HepG2 (cell line): Measurements from ENCODE around the gene ZDHHC14. TPM values are rescaled to one million over a fixed set of nuclear protein-coding genes. Genes with fewer than 3 reads are reported as not detected.
A peak's percentile ranks its signal among the peaks of the same experiment; 100 is the strongest.

Source experiments
- ATAC-seq: fragments of 200-7000 bp; cut with Tn5 transposase; 3 replicates; pipeline ENCODE4 v1.9.1; 2020; ENCODE audit warnings: mild to moderate bottlenecking, moderate library complexity
- BruUV-seq: library from RNA; stranded (reverse); fragments of 400-500 nt; replicated peaks from 2 replicates; lab custom pipeline; 2021; lab: Mats Ljungman, UMichigan
- CTCF ChIA-PET: fragments of 300-600 bp; formaldehyde crosslinking; extraction: SDS; loops from one replicate; lab custom pipeline; 2021; ENCODE audit warnings: low total read pairs, inconsistent platforms, low intra/inter-chr PET ratio; lab: Yijun Ruan, JAX
- POLR2A ChIA-PET: fragments of 350-600 bp; sonication (Branson Sonifier 250); formaldehyde crosslinking; loops from one replicate; lab custom pipeline; 2020; ENCODE audit warnings: antibody characterized with exemption, inconsistent platforms; lab: Yijun Ruan, JAX
- DNase-seq: peaks from one replicate; pipeline ENCODE4 v3.0.0-alpha.2; 2015; ENCODE audit warnings: low spot score
- FAIRE-seq: peaks from 3 replicates; lab custom pipeline; 2011; peaks lifted over from hg19 to GRCh38; lab: Jason Lieb, UNC
- H2AFZ ChIP-seq: one replicate; pipeline ENCODE4 v1.6.1; 2011; ENCODE audit warnings: low read length, inconsistent platforms
- H3K27ac ChIP-seq: fragments of 300-600 bp; 3 replicates; pipeline ENCODE4 v1.8.0; 2011; ENCODE audit warnings: mixed run types, mild to moderate bottlenecking, mixed read lengths, low read length, inconsistent platforms; ENCODE audit not compliant: insufficient read depth; ENCODE audit errors: extremely low read length
- H3K27me3 ChIP-seq, 2 experiments: fragments of 200-600 bp in 1 of 2; 2 replicates in 1 of 2; 3 replicates in 1 of 2; pipeline versions ENCODE4 v1.6.0 to v1.8.0; 2011; ENCODE audit warnings: low read length in 2 of 2, mild to moderate bottlenecking in 2 of 2, moderate library complexity in 2 of 2, inconsistent platforms in 1 of 2; ENCODE audit not compliant: insufficient read depth in 2 of 2, control insufficient read depth in 1 of 2
- H3K36me3 ChIP-seq, 2 experiments: fragments of 200-600 bp in 1 of 2; replicated peaks in 1 of 2; 2 replicates in 1 of 2; 3 replicates in 1 of 2; pipeline versions ENCODE4 v1.5.1 to v1.8.0; 2011; ENCODE audit warnings: low read length in 2 of 2, inconsistent platforms in 1 of 2; ENCODE audit not compliant: insufficient read depth in 2 of 2, control insufficient read depth in 1 of 2
- H3K4me1 ChIP-seq: 2 replicates; pipeline ENCODE4 v1.5.1; 2012; ENCODE audit warnings: low read length, inconsistent platforms; ENCODE audit not compliant: insufficient read depth
- H3K4me2 ChIP-seq: 2 replicates; pipeline ENCODE4 v1.6.0; 2011; ENCODE audit warnings: low read depth, low read length, inconsistent platforms
- H3K4me3 ChIP-seq, 3 experiments: fragments of 200-600 bp in 1 of 3; sonication (generic), shearing (Covaris generic) in 1 of 3; replicated peaks in 1 of 3; 2 replicates each; pipeline ENCODE4 v1.5.1; 2011 to 2016; ENCODE audit warnings: low read length in 3 of 3, inconsistent platforms in 2 of 3, low read depth in 2 of 3, mild to moderate bottlenecking in 2 of 3, control low read depth in 1 of 3, mixed read lengths in 1 of 3; ENCODE audit not compliant: insufficient read depth in 1 of 3
- H3K79me2 ChIP-seq: one replicate; pipeline ENCODE4 v1.6.1; 2011; ENCODE audit warnings: low read length, inconsistent platforms; ENCODE audit not compliant: insufficient read depth
- H3K9ac ChIP-seq: 2 replicates; pipeline ENCODE4 v1.6.0; 2011; ENCODE audit warnings: mild to moderate bottlenecking, low read depth, low read length, inconsistent platforms; ENCODE audit not compliant: insufficient read depth
- H3K9me3 ChIP-seq: 2 replicates; pipeline ENCODE4 v1.5.1; 2012; ENCODE audit warnings: mild to moderate bottlenecking, low read length
- H4K20me1 ChIP-seq: 2 replicates; pipeline ENCODE4 v1.6.0; 2011; ENCODE audit warnings: inconsistent platforms, mild to moderate bottlenecking, low read length, moderate library complexity; ENCODE audit not compliant: insufficient read depth
- KDM1A ChIP-seq: IDR thresholded peaks from 2 replicates; pipeline ENCODE4 v1.6.1; 2016; ENCODE audit warnings: missing compliant biosample characterization
- NBN ChIP-seq: fragments of 450-650 bp; conservative IDR thresholded peaks from 2 replicates; pipeline ENCODE4 v1.6.1; 2017
- POLR2A ChIP-seq, 2 experiments: IDR thresholded peaks; 2 replicates each; pipeline ENCODE4 v1.6.1; 2011; ENCODE audit warnings: low read depth in 2 of 2, low read length in 2 of 2, mild to moderate bottlenecking in 1 of 2, moderate library complexity in 1 of 2; ENCODE audit not compliant: insufficient read depth in 1 of 2
- SP1 ChIP-seq, 2 experiments: fragments of 450-650 bp in 1 of 2; sonication (generic) in 1 of 2; formaldehyde crosslinking in 1 of 2; IDR thresholded peaks; 2 replicates each; pipeline versions ENCODE4 v1.4.0 to v1.6.1; 2016 to 2020; ENCODE audit warnings: missing genetic modification reagents in 1 of 2
- THAP11 ChIP-seq: IDR thresholded peaks from 2 replicates; pipeline ENCODE4 v1.6.1; 2016; ENCODE audit warnings: missing biosample characterization, missing genetic modification reagents
- ZMYM3 ChIP-seq: sonication (generic); formaldehyde crosslinking; IDR thresholded peaks from 2 replicates; pipeline ENCODE4 v1.5.1; 2020; ENCODE audit warnings: mild to moderate bottlenecking, missing genetic modification reagents
- ZNF674 ChIP-seq: sonication (generic); formaldehyde crosslinking; IDR thresholded peaks from 2 replicates; pipeline ENCODE4 v1.5.0; 2020; ENCODE audit warnings: low read depth, mild to moderate bottlenecking, missing genetic modification reagents
- WGBS: methylation state at CpG from one replicate; pipeline ENCODE4 v1.1.6; 2017; ENCODE audit warnings: low lambda C conversion rate; 5-methylcytosine and 5-hydroxymethylcytosine counted together
- in situ Hi-C: cut with HindIII; loops from 2 replicates; pipeline ENCODE4 v1.10.0; 2017; ENCODE audit warnings: low pct_unique_long_range_greater_than_20kb; ENCODE audit not compliant: extremely low pct_ligation_motif_present
- intact Hi-C: fragments of 100-400 bp; cut with micrococcal nuclease; formaldehyde crosslinking; loops from one replicate; pipeline ENCODE4 v1.10.0; 2022; ENCODE audit not compliant: unreplicated experiment
- polyA plus RNA-seq, 8 experiments: library from polyadenylated mRNA; depleted of rRNA in 3 of 8; stranded (reverse) in 7 of 8; unstranded in 1 of 8; fragments of >200 nt; fragmentation: Illumina TruSeq in 4 of 8; extraction: Trizol in 4 of 8; gene quantifications; 2 replicates each; pipeline versions ENCODE4 v1.2.1 to v1.2.3, GENCODE V29; 2011 to 2016; ENCODE audit warnings: low read depth in 4 of 8, missing spikeins in 1 of 8, mixed read lengths in 1 of 8; ENCODE audit not compliant: insufficient read depth in 1 of 8
- total RNA-seq, 5 experiments: library from RNA; depleted of rRNA; stranded (reverse); fragments of >200 nt; fragmentation: Illumina TruSeq; extraction: Trizol; gene quantifications; 2 replicates each; pipeline ENCODE4 v1.2.3, GENCODE V29; 2016; ENCODE audit warnings: low read depth in 1 of 5
- TF ChIP-seq, protein P1 (sequence below): sonication (generic); formaldehyde crosslinking; IDR thresholded peaks from 2 replicates; pipeline ENCODE4 v1.4.0; 2020; ENCODE audit warnings: missing genetic modification reagents, mild to moderate bottlenecking, borderline replicate concordance
- TF ChIP-seq, protein P2 (sequence below): sonication (generic); formaldehyde crosslinking; conservative IDR thresholded peaks from 2 replicates; pipeline ENCODE4 v1.4.0; 2020; ENCODE audit warnings: missing genetic modification reagents
- TF ChIP-seq, protein P3 (sequence below): sonication (generic); formaldehyde crosslinking; IDR thresholded peaks from 2 replicates; pipeline ENCODE4 v1.5.1; 2020; ENCODE audit warnings: mild to moderate bottlenecking, missing genetic modification reagents, moderate library complexity
- TF ChIP-seq, protein P4 (sequence below): sonication (generic); formaldehyde crosslinking; IDR thresholded peaks from 2 replicates; pipeline ENCODE4 v1.4.0; 2020; ENCODE audit warnings: mild to moderate bottlenecking, missing genetic modification reagents

ZDHHC14 gene
- total and polyA plus RNA-seq, 2 of the 13 experiments (the other 11 are each of a cell fraction or from before 2014, with no cell fraction given): 3.7 to 9.5 TPM

DNA sequence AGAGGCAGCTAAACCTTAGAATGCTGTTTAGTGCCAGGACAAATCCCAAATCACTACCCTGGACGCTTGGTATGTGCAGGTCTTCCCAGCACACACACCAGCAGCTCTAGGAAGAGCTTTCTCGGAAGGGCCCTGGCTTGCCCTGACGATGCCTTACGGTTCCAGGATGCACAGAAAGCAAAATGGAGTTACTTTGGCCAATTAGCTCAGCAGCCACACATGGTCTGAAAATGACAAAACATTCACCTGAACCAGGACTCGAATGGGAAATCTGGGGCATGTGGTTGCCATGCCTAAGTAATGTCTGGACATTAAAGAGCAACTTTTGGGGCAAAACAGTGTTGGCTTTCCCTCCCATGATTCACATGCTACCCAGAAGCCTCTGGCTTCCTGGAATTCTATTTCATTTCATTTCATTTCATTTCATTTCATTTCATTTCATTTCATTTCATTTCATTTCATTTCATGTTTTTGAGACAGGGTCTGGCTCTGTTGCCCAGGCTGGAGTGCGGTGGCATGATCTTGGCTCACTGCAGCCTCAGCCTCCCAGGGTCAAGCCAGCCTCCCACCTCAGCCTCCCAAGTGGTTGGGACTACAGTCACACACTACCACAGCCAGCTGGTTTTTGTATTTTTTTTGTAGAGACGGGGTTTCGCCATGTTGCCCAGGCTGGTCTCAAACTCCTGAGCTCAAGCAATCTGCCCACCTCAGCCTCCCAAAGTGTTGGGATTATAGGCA, 153.3 kb downstream of the ZDHHC14 start:
- Histone ChIP-seq H3K27me3 (no peaks in the 10 kb centered on the region), H3K79me2 (peaks cover 4% of the 10 kb centered on the region), H3K4me1 (peaks cover 100% of the 10 kb centered on the region), H3K36me3 (no peaks in the 10 kb centered on the region), H3K4me2 (no peak overlapping the region), H3K4me3 (no peak overlapping the region), H3K9me3 (no peaks in the 10 kb centered on the region), H2AFZ (no peak overlapping the region), H3K27ac (peak overlapping the region; percentile 96), H3K9ac (0 out of 2 replicates have a peak overlapping the region, but pooled peaks have one; percentile 60), H4K20me1 (no peaks in the 10 kb centered on the region)
- 96% methylated on average over 8 of the region's 8 CpGs for WGBS
- no TSS peak for BruUV-seq
- no peak for DNase-seq
- no peak for ATAC-seq
- CTCF ChIA-PET: no interaction called here
- intact Hi-C loops (loop anchor here (5.0 kb wide), 1 partner anchor 207 kb away; no protein-coding TSS in a partner anchor), in situ Hi-C loops (no loop called here)
- FAIRE-seq: no peak
- POLR2A ChIA-PET: interaction anchor here (0.6 to 7.2 kb wide), 8 partner anchors 7 to 211 kb away, joined by 3 to 186 read pairs (median 12); partner anchors contain the start of gene TMEM242
- TF ChIP-seq, protein P1, sequence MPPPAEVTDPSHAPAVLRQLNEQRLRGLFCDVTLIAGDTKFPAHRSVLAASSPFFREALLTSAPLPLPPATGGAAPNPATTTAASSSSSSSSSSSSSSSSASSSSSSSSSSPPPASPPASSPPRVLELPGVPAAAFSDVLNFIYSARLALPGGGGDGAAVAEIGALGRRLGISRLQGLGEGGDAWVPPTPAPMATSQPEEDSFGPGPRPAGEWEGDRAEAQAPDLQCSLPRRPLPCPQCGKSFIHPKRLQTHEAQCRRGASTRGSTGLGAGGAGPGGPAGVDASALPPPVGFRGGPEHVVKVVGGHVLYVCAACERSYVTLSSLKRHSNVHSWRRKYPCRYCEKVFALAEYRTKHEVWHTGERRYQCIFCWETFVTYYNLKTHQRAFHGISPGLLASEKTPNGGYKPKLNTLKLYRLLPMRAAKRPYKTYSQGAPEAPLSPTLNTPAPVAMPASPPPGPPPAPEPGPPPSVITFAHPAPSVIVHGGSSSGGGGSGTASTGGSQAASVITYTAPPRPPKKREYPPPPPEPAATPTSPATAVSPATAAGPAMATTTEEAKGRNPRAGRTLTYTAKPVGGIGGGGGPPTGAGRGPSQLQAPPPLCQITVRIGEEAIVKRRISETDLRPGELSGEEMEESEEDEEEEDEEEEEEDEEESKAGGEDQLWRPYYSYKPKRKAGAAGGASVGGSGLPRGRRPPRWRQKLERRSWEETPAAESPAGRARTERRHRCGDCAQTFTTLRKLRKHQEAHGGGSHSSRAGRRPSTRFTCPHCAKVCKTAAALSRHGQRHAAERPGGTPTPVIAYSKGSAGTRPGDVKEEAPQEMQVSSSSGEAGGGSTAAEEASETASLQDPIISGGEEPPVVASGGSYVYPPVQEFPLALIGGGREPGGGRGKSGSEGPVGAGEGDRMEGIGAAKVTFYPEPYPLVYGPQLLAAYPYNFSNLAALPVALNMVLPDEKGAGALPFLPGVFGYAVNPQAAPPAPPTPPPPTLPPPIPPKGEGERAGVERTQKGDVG (CRISPR knock-in tag): no peak
- no peak for TF ChIP-seq POLR2A (IDR thresholded peaks at IDR 0.05; ENCODE audit: insufficient read depth in 1 of 2, low read depth in 2 of 2, low read length in 2 of 2)
- no peak for TF ChIP-seq SP1 (IDR thresholded peaks at IDR 0.05)
- TF ChIP-seq SP1 (CRISPR knock-in tag; IDR thresholded peaks at IDR 0.05): no peak
- no peak for TF ChIP-seq KDM1A (CRISPR knock-in tag)
- TF ChIP-seq NBN: no peak
- TF ChIP-seq ZNF674: no peak
- TF ChIP-seq, protein P2, sequence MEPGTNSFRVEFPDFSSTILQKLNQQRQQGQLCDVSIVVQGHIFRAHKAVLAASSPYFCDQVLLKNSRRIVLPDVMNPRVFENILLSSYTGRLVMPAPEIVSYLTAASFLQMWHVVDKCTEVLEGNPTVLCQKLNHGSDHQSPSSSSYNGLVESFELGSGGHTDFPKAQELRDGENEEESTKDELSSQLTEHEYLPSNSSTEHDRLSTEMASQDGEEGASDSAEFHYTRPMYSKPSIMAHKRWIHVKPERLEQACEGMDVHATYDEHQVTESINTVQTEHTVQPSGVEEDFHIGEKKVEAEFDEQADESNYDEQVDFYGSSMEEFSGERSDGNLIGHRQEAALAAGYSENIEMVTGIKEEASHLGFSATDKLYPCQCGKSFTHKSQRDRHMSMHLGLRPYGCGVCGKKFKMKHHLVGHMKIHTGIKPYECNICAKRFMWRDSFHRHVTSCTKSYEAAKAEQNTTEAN (CRISPR knock-in tag): no peak
- TF ChIP-seq, protein P3, sequence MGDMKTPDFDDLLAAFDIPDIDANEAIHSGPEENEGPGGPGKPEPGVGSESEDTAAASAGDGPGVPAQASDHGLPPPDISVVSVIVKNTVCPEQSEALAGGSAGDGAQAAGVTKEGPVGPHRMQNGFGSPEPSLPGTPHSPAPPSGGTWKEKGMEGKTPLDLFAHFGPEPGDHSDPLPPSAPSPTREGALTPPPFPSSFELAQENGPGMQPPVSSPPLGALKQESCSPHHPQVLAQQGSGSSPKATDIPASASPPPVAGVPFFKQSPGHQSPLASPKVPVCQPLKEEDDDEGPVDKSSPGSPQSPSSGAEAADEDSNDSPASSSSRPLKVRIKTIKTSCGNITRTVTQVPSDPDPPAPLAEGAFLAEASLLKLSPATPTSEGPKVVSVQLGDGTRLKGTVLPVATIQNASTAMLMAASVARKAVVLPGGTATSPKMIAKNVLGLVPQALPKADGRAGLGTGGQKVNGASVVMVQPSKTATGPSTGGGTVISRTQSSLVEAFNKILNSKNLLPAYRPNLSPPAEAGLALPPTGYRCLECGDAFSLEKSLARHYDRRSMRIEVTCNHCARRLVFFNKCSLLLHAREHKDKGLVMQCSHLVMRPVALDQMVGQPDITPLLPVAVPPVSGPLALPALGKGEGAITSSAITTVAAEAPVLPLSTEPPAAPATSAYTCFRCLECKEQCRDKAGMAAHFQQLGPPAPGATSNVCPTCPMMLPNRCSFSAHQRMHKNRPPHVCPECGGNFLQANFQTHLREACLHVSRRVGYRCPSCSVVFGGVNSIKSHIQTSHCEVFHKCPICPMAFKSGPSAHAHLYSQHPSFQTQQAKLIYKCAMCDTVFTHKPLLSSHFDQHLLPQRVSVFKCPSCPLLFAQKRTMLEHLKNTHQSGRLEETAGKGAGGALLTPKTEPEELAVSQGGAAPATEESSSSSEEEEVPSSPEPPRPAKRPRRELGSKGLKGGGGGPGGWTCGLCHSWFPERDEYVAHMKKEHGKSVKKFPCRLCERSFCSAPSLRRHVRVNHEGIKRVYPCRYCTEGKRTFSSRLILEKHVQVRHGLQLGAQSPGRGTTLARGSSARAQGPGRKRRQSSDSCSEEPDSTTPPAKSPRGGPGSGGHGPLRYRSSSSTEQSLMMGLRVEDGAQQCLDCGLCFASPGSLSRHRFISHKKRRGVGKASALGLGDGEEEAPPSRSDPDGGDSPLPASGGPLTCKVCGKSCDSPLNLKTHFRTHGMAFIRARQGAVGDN (CRISPR knock-in tag): peak; percentile 46
- TF ChIP-seq ZMYM3: peak; percentile 38; the same call in 1 of the 2 replicates
- TF ChIP-seq THAP11 (CRISPR knock-in tag): no peak
- TF ChIP-seq, protein P4, sequence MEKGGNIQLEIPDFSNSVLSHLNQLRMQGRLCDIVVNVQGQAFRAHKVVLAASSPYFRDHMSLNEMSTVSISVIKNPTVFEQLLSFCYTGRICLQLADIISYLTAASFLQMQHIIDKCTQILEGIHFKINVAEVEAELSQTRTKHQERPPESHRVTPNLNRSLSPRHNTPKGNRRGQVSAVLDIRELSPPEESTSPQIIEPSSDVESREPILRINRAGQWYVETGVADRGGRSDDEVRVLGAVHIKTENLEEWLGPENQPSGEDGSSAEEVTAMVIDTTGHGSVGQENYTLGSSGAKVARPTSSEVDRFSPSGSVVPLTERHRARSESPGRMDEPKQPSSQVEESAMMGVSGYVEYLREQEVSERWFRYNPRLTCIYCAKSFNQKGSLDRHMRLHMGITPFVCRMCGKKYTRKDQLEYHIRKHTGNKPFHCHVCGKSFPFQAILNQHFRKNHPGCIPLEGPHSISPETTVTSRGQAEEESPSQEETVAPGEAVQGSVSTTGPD: no peak
